GM12875 (cell line): ENCODE results near the gene SMAD3.

Experiments used
- H3K4me3 ChIP-seq: one replicate; pipeline ENCODE4 v1.5.1; 2011; ENCODE audit warnings: low read depth, low read length, control low read depth
- TF ChIP-seq, protein P1 (sequence below): IDR thresholded peaks from 2 replicates; pipeline ENCODE4 v1.5.1; 2011; ENCODE audit warnings: low read depth, mild to moderate bottlenecking, control low read depth, inconsistent platforms, low read length, moderate library complexity, borderline replicate concordance; ENCODE audit not compliant: insufficient read depth

Gene SMAD3

DNA sequence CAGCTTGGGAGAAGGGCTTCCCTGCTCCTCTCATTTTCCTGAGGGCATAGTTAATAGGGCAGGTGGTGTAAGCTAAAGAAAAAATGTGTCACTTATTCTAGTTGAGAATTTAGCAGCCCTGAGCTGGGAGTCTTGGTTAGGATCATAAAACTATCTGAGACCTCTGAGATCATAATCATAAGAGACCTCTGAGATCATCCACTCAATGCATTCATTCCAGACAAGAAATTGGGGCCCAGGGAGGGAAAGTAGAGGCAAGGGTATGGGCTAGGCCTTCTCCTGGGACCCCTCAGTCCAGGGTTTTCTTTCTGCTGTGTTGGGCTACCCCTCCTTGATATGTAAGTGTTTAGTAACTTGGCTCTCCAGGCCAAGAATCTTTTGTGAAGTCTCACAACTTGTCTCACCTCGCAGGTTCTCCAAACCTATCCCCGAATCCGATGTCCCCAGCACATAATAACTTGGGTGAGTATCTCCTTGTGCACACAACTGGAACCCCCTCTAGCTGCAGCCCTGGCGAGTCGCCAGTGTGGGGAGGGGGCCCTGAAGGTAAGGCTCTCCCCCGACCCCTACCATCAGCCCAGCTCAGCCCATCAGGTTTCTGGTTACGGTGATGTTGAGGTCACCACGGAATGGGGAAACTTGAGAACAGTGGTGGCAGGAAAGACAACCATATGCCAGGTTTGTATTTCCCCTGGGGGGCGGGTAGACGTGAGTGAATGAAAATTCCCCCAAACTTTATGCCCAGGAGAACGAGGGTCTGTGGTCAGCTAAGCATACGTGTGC lies 104.9 kb downstream of the SMAD3 start:
- TF ChIP-seq, protein P1, sequence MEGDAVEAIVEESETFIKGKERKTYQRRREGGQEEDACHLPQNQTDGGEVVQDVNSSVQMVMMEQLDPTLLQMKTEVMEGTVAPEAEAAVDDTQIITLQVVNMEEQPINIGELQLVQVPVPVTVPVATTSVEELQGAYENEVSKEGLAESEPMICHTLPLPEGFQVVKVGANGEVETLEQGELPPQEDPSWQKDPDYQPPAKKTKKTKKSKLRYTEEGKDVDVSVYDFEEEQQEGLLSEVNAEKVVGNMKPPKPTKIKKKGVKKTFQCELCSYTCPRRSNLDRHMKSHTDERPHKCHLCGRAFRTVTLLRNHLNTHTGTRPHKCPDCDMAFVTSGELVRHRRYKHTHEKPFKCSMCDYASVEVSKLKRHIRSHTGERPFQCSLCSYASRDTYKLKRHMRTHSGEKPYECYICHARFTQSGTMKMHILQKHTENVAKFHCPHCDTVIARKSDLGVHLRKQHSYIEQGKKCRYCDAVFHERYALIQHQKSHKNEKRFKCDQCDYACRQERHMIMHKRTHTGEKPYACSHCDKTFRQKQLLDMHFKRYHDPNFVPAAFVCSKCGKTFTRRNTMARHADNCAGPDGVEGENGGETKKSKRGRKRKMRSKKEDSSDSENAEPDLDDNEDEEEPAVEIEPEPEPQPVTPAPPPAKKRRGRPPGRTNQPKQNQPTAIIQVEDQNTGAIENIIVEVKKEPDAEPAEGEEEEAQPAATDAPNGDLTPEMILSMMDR = no peak
- no peak overlapping the region for H3K4me3 ChIP-seq

DNA sequence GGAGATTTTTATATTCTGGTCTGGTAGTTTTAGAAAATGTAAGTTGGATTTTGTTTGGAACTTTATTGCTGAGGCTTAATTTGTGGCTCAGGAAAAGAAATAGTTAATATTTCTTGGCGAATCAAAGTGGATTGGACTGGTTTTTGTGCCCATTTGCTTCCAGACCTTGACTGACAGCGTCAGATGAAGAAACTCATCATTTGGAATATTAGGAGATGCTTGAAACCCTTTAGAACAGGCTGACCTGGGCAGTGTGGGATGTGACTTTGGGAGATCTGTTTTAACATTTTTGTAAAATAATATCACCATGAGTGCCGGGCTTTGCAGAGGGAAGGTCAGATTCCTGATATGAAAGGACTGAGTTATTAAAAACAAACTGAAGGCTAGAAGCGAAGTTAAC lies 106.1 kb downstream of the SMAD3 start:
- H3K4me3 ChIP-seq = no peak overlapping the region
- TF ChIP-seq, protein P1 = no peak

DNA sequence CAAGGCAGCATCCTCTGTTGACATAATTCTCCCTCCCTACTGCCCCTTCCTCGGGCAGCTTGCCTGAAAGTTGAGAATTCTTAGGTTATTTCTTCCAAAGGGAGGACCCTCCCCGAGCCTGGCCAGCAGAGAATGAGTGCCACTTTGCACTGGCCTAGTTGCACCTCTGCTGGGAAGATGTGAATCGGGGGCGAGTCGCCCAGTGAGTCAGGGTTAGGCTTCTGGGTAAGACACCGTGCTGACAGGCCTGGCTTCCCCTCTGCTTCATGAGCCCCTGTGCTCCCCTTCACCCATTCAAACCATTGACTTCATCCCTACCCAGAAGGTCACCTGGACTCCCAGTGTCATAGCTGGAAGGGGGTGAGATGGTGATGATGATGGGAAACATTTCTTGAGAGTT lies 106.8 kb downstream of the SMAD3 start:
- H3K4me3 ChIP-seq = no peak overlapping the region
- TF ChIP-seq, protein P1 = no peak

DNA sequence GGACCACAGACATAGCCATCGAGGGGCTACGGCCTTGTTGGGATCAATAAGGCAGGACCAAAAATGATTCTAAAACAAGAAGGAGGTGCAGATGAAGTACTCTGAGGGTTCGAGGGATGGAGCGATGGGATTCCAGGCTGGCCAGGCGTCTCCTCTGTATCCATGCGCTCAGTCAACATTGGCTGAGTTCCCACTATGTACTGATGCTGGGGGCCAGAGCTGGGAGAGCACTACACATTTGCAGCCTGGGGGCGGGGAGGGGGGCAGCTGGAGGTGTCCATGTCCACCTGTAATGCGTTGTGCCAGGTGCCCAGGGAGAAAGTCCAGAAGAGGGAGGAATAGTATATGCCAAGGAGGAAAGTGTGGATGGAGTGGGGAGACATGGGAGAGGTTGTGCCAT lies 107.6 kb downstream of the SMAD3 start:
- TF ChIP-seq, protein P1 = no peak
- no peak overlapping the region for H3K4me3 ChIP-seq

DNA sequence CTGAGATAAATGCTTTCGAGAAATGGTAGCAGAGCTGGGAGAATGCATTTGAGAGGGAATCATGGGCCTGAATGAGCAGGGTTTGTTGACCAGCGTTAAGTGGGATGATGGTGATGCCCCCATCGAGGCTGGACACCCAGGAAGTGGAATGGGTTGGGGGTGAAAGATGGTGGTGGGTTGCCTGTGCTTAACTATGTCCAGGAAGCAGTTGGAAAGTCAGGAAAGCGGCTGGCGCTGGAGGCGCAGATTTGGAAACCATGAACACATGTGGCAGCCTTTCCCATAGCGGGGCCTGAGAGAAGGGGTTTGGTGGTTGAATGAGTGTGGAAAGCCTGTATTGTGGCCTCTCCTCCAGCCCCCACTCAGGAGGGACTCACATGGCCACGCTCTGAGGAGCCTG lies 108.4 kb downstream of the SMAD3 start:
- no peak overlapping the region for H3K4me3 ChIP-seq
- TF ChIP-seq, protein P1 = no peak

DNA sequence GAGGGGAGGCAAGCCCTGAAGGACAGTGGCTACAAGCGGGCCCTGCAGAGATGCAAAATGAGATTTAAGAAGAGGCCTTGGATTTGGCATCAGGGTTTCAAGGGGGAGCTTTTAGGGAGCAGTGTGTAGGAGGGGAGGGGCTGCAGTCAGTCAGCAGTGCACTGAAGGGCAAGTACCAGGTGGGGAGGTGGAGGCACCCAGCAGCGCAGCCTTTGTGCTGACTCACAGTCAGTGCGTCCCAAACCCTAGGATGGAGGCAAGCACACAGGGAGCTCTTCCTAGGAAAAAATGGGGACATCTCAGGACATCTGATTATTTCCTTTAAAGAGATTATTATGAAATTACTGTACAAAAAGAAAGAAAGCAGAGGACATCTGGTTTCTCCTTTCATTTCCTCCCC lies 109.0 kb downstream of the SMAD3 start:
- no peak overlapping the region for H3K4me3 ChIP-seq
- TF ChIP-seq, protein P1 = no peak

DNA sequence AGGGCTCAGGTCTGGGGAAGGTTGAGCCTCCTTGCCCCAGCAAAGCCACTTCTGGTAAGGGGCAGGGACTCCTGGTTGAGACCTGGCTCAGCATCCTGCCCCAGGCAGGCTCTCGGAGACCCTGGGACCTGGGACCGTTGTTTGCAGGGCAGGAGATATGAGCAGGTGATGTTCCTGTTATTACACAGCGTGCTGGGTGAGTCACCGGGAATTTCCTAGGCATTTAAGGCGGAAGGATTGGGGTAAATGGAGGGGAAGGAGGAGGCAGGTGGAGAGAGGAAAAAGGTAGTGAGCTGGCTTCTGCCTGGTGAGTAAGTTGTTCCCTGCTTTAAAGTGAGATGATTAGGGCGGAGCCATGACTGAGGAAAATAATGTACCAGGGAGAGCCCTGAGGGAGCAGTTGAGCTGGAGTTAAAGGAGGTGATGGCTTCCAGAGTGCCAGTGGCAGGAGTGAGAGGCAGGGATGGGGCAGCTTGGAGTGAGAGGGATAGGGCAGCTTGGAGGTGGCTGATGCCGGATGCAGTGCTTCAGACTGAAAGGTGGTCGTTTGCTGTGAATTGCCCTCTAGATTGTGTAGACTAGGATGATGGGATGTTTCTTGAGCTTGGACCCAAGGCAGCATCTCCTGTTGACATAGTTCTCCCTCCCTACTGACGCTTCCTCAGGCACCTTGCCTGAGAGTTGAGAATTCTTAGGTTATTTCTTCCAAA lies 109.6 kb downstream of the SMAD3 start:
- no peak overlapping the region for H3K4me3 ChIP-seq

More for the DNA sequence above, 109.6 kb downstream of the SMAD3 start:
- TF ChIP-seq, protein P1 = no peak
